SK-N-SH treated with all-trans-retinoic acid at 6 μM for 48 hours (cell line): ENCODE results near the gene SOS1.
"Not testable (repeated sequence)": the region's sequence is repeated elsewhere in the genome, so short reads cannot be mapped to it uniquely, and the experiment has no call there.

ENCODE experiments used
- ATAC-seq: fragments of 200-7000 bp; cut with Tn5 transposase; 3 replicates; pipeline ENCODE4 v1.9.1; 2020; ENCODE audit warnings: mild to moderate bottlenecking, moderate library complexity
- ARNTL ChIP-seq: fragments of 450-650 bp; formaldehyde crosslinking; IDR thresholded peaks from 2 replicates; pipeline ENCODE4 v1.5.0; 2020; ENCODE audit warnings: low read depth, mild to moderate bottlenecking, moderate library complexity, borderline replicate concordance
- BACH2 ChIP-seq: fragments of 250-450 bp; sonication (Bioruptor Pico); IDR thresholded peaks from 2 replicates; pipeline ENCODE4 v1.9.0; 2021; ENCODE audit warnings: mild to moderate bottlenecking, borderline replicate concordance
- CREB5 ChIP-seq: fragments of 250-450 bp; sonication (Bioruptor Pico); IDR thresholded peaks from 2 replicates; pipeline ENCODE4 v1.5.1; 2020; ENCODE audit warnings: low read depth, mild to moderate bottlenecking, moderate library complexity
- CSDC2 ChIP-seq: fragments of 250-450 bp; sonication (Bioruptor Pico); IDR thresholded peaks from 2 replicates; pipeline ENCODE4 v1.5.0; 2020; ENCODE audit warnings: mild to moderate bottlenecking, moderate library complexity
- CSRNP3 ChIP-seq: fragments of 250-450 bp; sonication (Bioruptor Pico); IDR thresholded peaks from 2 replicates; pipeline ENCODE4 v1.5.1; 2021; ENCODE audit warnings: mild to moderate bottlenecking, moderate library complexity
- ESRRG ChIP-seq: fragments of 250-450 bp; sonication (Bioruptor Pico); IDR thresholded peaks from 2 replicates; pipeline ENCODE4 v1.6.1; 2021; ENCODE audit warnings: mild to moderate bottlenecking
- GLIS3 ChIP-seq: fragments of 250-450 bp; sonication (Bioruptor Pico); IDR thresholded peaks from 2 replicates; pipeline ENCODE4 v1.5.0; 2020; ENCODE audit warnings: mild to moderate bottlenecking, moderate library complexity
- ISL1 ChIP-seq: fragments of 250-450 bp; sonication (Bioruptor Pico); IDR thresholded peaks from 2 replicates; pipeline ENCODE4 v2.1.2; 2022; ENCODE audit warnings: mild to moderate bottlenecking, moderate library complexity
- OSR1 ChIP-seq: fragments of 250-450 bp; sonication (Bioruptor Pico); IDR thresholded peaks from 2 replicates; pipeline ENCODE4 v1.8.0; 2022; ENCODE audit warnings: moderate library complexity, mild to moderate bottlenecking, inconsistent platforms
- PATZ1 ChIP-seq: fragments of 250-450 bp; sonication (Bioruptor Pico); IDR thresholded peaks from 2 replicates; pipeline ENCODE4 v1.8.0; 2020; ENCODE audit warnings: mild to moderate bottlenecking, moderate library complexity, borderline replicate concordance
- PPARA ChIP-seq: fragments of 250-450 bp; sonication (Bioruptor Pico); IDR thresholded peaks from 2 replicates; pipeline ENCODE4 v1.5.0; 2020; ENCODE audit warnings: mild to moderate bottlenecking, borderline replicate concordance
- RARB ChIP-seq: fragments of 250-450 bp; sonication (Bioruptor Pico); IDR thresholded peaks from 2 replicates; pipeline ENCODE4 v1.8.0; 2021; ENCODE audit warnings: mild to moderate bottlenecking, moderate library complexity
- SNAI2 ChIP-seq: fragments of 250-450 bp; sonication (Bioruptor Pico); IDR thresholded peaks from 2 replicates; pipeline ENCODE4 v1.5.0; 2020; ENCODE audit warnings: mild to moderate bottlenecking, moderate library complexity
- TCF4 ChIP-seq: fragments of 250-450 bp; sonication (Bioruptor Pico); IDR thresholded peaks from 2 replicates; pipeline ENCODE4 v1.8.0; 2021; ENCODE audit warnings: mild to moderate bottlenecking, moderate library complexity, borderline replicate concordance
- TOX ChIP-seq: fragments of 250-450 bp; sonication (Bioruptor Pico); IDR thresholded peaks from 2 replicates; pipeline ENCODE4 v1.8.0; 2021; ENCODE audit warnings: mild to moderate bottlenecking, moderate library complexity, borderline replicate concordance
- TSHZ2 ChIP-seq: fragments of 250-450 bp; sonication (Bioruptor Pico); IDR thresholded peaks from 2 replicates; pipeline ENCODE4 v1.5.0; 2020; ENCODE audit warnings: mild to moderate bottlenecking, moderate library complexity
- ZC3H10 ChIP-seq: fragments of 250-450 bp; sonication (Bioruptor Pico); IDR thresholded peaks from 2 replicates; pipeline ENCODE4 v1.5.1; 2021; ENCODE audit warnings: mild to moderate bottlenecking, moderate library complexity
- ZFP3 ChIP-seq: fragments of 250-450 bp; sonication (Bioruptor Pico); IDR thresholded peaks from 2 replicates; pipeline ENCODE4 v1.5.0; 2020; ENCODE audit warnings: mild to moderate bottlenecking, moderate library complexity
- ZNF565 ChIP-seq: fragments of 450-650 bp; formaldehyde crosslinking; conservative IDR thresholded peaks from 2 replicates; pipeline ENCODE4 v1.5.0; 2020; ENCODE audit warnings: low read depth, mild to moderate bottlenecking, moderate library complexity
- ZNF70 ChIP-seq: fragments of 450-650 bp; formaldehyde crosslinking; IDR thresholded peaks from 2 replicates; pipeline ENCODE4 v1.5.0; 2020; ENCODE audit warnings: mild to moderate bottlenecking, moderate library complexity
- ZNF8 ChIP-seq: fragments of 450-650 bp; formaldehyde crosslinking; IDR thresholded peaks from 2 replicates; pipeline ENCODE4 v1.5.0; 2020; ENCODE audit warnings: mild to moderate bottlenecking, moderate library complexity

Gene SOS1

GRCh38 chr2:39158351-39158750, 37.5 kb upstream of the SOS1 start:
- ATAC-seq, result no peak

GRCh38 chr2:39156846-39157245, 36.0 kb upstream of the SOS1 start:
- TF ChIP-seq PPARA (CRISPR knock-in tag) (no peak), TCF4 (CRISPR knock-in tag) (peak; percentile 33; the same call in 1 of the 2 replicates)

More at GRCh38 chr2:39158351-39158750, 37.5 kb upstream of the SOS1 start:
- no peak for TF ChIP-seq PPARA (CRISPR knock-in tag)
- no peak for TF ChIP-seq OSR1
- no peak for TF ChIP-seq ISL1 (CRISPR knock-in tag)

GRCh38 chr2:39156107-39156506, 35.3 kb upstream of the SOS1 start:
- ATAC-seq, result no peak
- TF ChIP-seq ZC3H10 (CRISPR knock-in tag), result no peak
- no peak for TF ChIP-seq ZNF8 (CRISPR knock-in tag)
- TF ChIP-seq ZNF70 (CRISPR knock-in tag), result no peak
- TF ChIP-seq ESRRG, result no peak
- TF ChIP-seq GLIS3 (CRISPR knock-in tag), result no peak
- no peak for TF ChIP-seq BACH2 (CRISPR knock-in tag)
- no peak for TF ChIP-seq ARNTL (CRISPR knock-in tag)
- no peak for TF ChIP-seq ZNF565
- TF ChIP-seq RARB (CRISPR knock-in tag), result no peak
- TF ChIP-seq CREB5 (CRISPR knock-in tag), result no peak
- TF ChIP-seq SNAI2, result no peak
- TF ChIP-seq OSR1, result no peak
- no peak for TF ChIP-seq ISL1 (CRISPR knock-in tag)
- no peak for TF ChIP-seq PPARA (CRISPR knock-in tag)
- TF ChIP-seq PATZ1 (CRISPR knock-in tag), result no peak
- no peak for TF ChIP-seq TOX (CRISPR knock-in tag)
- TF ChIP-seq CSDC2 (CRISPR knock-in tag), result no peak
- TF ChIP-seq, all 23 proteins: peak for 0

More at GRCh38 chr2:39156846-39157245, 36.0 kb upstream of the SOS1 start:
- no peak for ATAC-seq

GRCh38 chr2:39155573-39155972, 34.7 kb upstream of the SOS1 start:
- not testable (repeated sequence) for ATAC-seq

GRCh38 chr2:39154944-39155343, 34.1 kb upstream of the SOS1 start:
- no peak for ATAC-seq
- no peak for TF ChIP-seq ESRRG
- no peak for TF ChIP-seq GLIS3 (CRISPR knock-in tag)
- TF ChIP-seq CSDC2 (CRISPR knock-in tag), result no peak
- TF ChIP-seq ZFP3 (CRISPR knock-in tag), result no peak
- no peak for TF ChIP-seq ZNF8 (CRISPR knock-in tag)
- TF ChIP-seq TCF4 (CRISPR knock-in tag), result no peak
- no peak for TF ChIP-seq ISL1 (CRISPR knock-in tag)
- TF ChIP-seq CSRNP3 (CRISPR knock-in tag), result no peak
- TF ChIP-seq TSHZ2 (CRISPR knock-in tag), result no peak
